COR-L47 (cell line): ENCODE results near the gene ZNF468.
"Not testable (repeated sequence)": the region's sequence is repeated elsewhere in the genome, so short reads cannot be mapped to it uniquely, and the experiment has no call there.

Experiments used
- DNase-seq: peaks from one replicate; lab custom pipeline; 2025; lab: John Stamatoyannopoulos, UW

Gene ZNF468

GRCh38 chr19:52857378-52858191 lies at the start of gene ZNF468:
Gene ZNF468 (minus strand): TSS chr19:52857619. CDS start chr19:52854272, 3,347 bp downstream.
- DNase-seq: peak; percentile 26

- not testable (repeated sequence) for DNase-seq
These were observed 46.8 kb upstream of the ZNF468 start for GRCh38 chr19:52904052-52904780.

- DNase-seq: no peak
These were observed 44.4 kb upstream of the ZNF468 start for GRCh38 chr19:52901842-52902241.

- not testable (repeated sequence) for DNase-seq
These were observed 41.2 kb upstream of the ZNF468 start for GRCh38 chr19:52898596-52898995.

- no peak for DNase-seq
These were observed 40.7 kb upstream of the ZNF468 start for GRCh38 chr19:52898101-52898500.

- peak; percentile 87 for DNase-seq
These were observed 39.9 kb upstream of the ZNF468 start, which contains the start of gene ZNF320 for GRCh38 chr19:52897138-52897935. Gene ZNF320 (minus strand): TSS chr19:52897635. CDS start chr19:52890255, 7,380 bp downstream.

- DNase-seq: peak; percentile 17
These were observed 39.2 kb upstream of the ZNF468 start for GRCh38 chr19:52896431-52897137.

GRCh38 chr19:52891336-52891735 lies 33.9 kb upstream of the ZNF468 start:
- no peak for DNase-seq

- no peak for DNase-seq
These were observed 32.5 kb upstream of the ZNF468 start for GRCh38 chr19:52889931-52890330.

- no peak for DNase-seq
These were observed 31.7 kb upstream of the ZNF468 start for GRCh38 chr19:52889076-52889475.

- no peak for DNase-seq
These were observed 23.5 kb upstream of the ZNF468 start for GRCh38 chr19:52880895-52881389.

GRCh38 chr19:52872996-52873395 lies 15.6 kb upstream of the ZNF468 start:
- DNase-seq: not testable (repeated sequence)

GRCh38 chr19:52871466-52871865 lies 14.0 kb upstream of the ZNF468 start:
- no peak for DNase-seq

- DNase-seq: not testable (repeated sequence)
These were observed 10.6 kb upstream of the ZNF468 start for GRCh38 chr19:52868031-52868430.

- not testable (repeated sequence) for DNase-seq
These were observed 660 bp downstream of the ZNF468 start for GRCh38 chr19:52856540-52857377.

GRCh38 chr19:52847352-52847751 lies 10.1 kb downstream of the ZNF468 start:
- not testable (repeated sequence) for DNase-seq

GRCh38 chr19:52840825-52841465 lies 16.5 kb downstream of the ZNF468 start:
- DNase-seq: not testable (repeated sequence)

- not testable (repeated sequence) for DNase-seq
These were observed 23.1 kb downstream of the ZNF468 start for GRCh38 chr19:52834289-52834688.

- DNase-seq: not testable (repeated sequence)
These were observed 23.9 kb downstream of the ZNF468 start for GRCh38 chr19:52833541-52833940.

- not testable (repeated sequence) for DNase-seq
These were observed 27.6 kb downstream of the ZNF468 start for GRCh38 chr19:52829866-52830265.
